ENCODE data around the gene ZYG11B. TPM values are rescaled to one million over a fixed set of nuclear protein-coding genes. Genes with fewer than 3 reads are reported as not detected.
"Not testable (repeated sequence)": the region's sequence is repeated elsewhere in the genome, so short reads cannot be mapped to it uniquely, and the experiment has no call there.

The ZYG11B gene
- total and polyA plus RNA-seq, 7 experiments from 2014 or later: 14.2 to 26.8 (median 17.9) TPM

- DNase-seq (no peak), ATAC-seq (no peak)
- CTCF ChIA-PET: no interaction called here
- no peak overlapping the region for H3K4me3 ChIP-seq (ENCODE audit: low read length)
- no peak overlapping the region for H3K4me3 Mint-ChIP-seq
- no peak overlapping the region for H3K27ac ChIP-seq (ENCODE audit: low read depth, low read length)
- no peaks in the 10 kb centered on the region for H3K27me3 Mint-ChIP-seq
- H3K9me3 ChIP-seq (ENCODE audit: control insufficient read depth in 2 of 3, low read length in 3 of 3): no peaks in the 10 kb centered on the region
- POLR2A ChIA-PET: no interaction called here
- intact Hi-C loops (cut with micrococcal nuclease): loop anchor here in 1 of 2 donors (10.0 kb wide), 1 partner anchor 789 kb away; no protein-coding TSS in a partner anchor
- H3K27ac Mint-ChIP-seq: peak overlapping the region in 6 of 9 donors; percentile 8 to 68 (median 26)
- H3K36me3 Mint-ChIP-seq: peaks cover 0 to 22% (median 19%) of the 10 kb centered on the region in 5 donors
- H3K4me1 Mint-ChIP-seq: peaks cover 6 to 28% (median 13%) of the 10 kb centered on the region in 7 donors
- H3K9me3 Mint-ChIP-seq: no peaks in the 10 kb centered on the region
- H3K36me3 ChIP-seq (ENCODE audit: control insufficient read depth in 2 of 3, insufficient read depth in 3 of 3, low read length in 3 of 3): no peaks in the 10 kb centered on the region
- H3K27me3 ChIP-seq (ENCODE audit: control insufficient read depth in 2 of 2, insufficient read depth in 2 of 2, low read length in 2 of 2): no peaks in the 10 kb centered on the region
- peaks cover 4 to 6% of the 10 kb centered on the region in 2 donors for H3K4me1 ChIP-seq (ENCODE audit: control insufficient read depth in 2 of 2, insufficient read depth in 2 of 2, low read length in 2 of 2)
Observed at GRCh38 chr1:52683367-52683940, 42.8 kb upstream of the ZYG11B start.

DNA sequence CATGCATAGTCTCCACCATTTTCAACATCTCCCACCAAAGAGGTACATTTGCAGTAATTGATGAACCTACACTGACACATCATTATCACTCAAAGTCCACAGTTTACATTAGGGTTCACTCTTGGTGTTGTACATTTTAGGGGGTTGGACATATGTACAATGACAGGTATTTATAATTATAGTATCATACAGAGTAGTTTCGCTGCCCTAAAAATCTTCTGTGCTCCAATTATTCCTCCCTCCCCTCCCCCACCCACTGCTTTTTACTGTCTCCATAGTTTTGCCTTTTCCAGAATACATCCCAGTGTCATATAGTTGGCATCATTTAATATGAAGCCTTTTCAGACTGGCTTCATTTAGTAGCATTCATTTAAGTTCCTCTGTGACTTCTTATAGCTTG, 41.7 kb upstream of the ZYG11B start:
- H3K36me3 ChIP-seq (ENCODE audit: control insufficient read depth in 2 of 3, insufficient read depth in 3 of 3, low read length in 3 of 3): no peaks in the 10 kb centered on the region
- POLR2A ChIA-PET: no interaction called here
- DNase-seq (no peak), ATAC-seq (no peak)
- no peak overlapping the region for H3K27ac ChIP-seq (ENCODE audit: low read depth, low read length)
- CTCF ChIA-PET: no interaction called here
- H3K4me1 Mint-ChIP-seq: peaks cover 6 to 28% (median 13%) of the 10 kb centered on the region in 7 donors
- H3K9me3 Mint-ChIP-seq: no peaks in the 10 kb centered on the region
- intact Hi-C loops (cut with micrococcal nuclease): loop anchor here in 1 of 2 donors (10.0 kb wide), 1 partner anchor 790 kb away; no protein-coding TSS in a partner anchor
- H3K27me3 Mint-ChIP-seq: no peaks in the 10 kb centered on the region
- H3K4me1 ChIP-seq (ENCODE audit: control insufficient read depth in 2 of 2, insufficient read depth in 2 of 2, low read length in 2 of 2): peaks cover 4 to 6% of the 10 kb centered on the region in 2 donors
- peaks cover 0 to 22% (median 19%) of the 10 kb centered on the region in 5 donors for H3K36me3 Mint-ChIP-seq
- no peak overlapping the region for H3K4me3 ChIP-seq (ENCODE audit: low read length)
- H3K4me3 Mint-ChIP-seq: no peak overlapping the region
- H3K9me3 ChIP-seq (ENCODE audit: control insufficient read depth in 2 of 3, low read length in 3 of 3): no peaks in the 10 kb centered on the region
- H3K27me3 ChIP-seq (ENCODE audit: control insufficient read depth in 2 of 2, insufficient read depth in 2 of 2, low read length in 2 of 2): no peaks in the 10 kb centered on the region
- peak overlapping the region in 7 of 9 donors; percentile 21 to 88 (median 80) for H3K27ac Mint-ChIP-seq

DNA sequence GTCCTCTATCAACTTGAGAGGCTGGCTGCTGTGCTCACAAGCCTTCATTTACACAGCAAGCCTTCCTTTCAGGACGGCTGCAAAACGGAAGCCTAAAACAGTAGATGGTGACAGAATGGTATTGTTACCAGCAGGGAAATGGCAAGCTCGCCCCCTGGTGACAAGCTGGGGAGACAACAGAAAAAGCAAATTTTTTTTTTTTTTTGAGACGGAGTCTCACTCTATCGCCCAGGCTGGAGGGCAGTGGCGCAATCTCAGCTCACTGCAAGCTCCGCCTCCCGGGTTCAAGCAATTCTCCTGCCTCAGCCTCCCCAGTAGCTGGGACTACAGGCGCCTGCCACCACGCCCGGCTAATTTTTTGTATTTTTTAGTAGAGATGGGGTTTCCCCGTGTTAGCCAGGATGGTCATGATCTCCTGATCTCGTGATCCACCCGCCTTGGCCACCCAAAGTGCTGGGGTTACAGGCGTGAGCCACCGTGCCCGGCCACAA, 39.9 kb upstream of the ZYG11B start:
- H3K27me3 Mint-ChIP-seq; H3K4me3 ChIP-seq (ENCODE audit: low read length); H3K27me3 ChIP-seq (ENCODE audit: control insufficient read depth in 2 of 2, insufficient read depth in 2 of 2, low read length in 2 of 2); H3K9me3 ChIP-seq (ENCODE audit: control insufficient read depth in 2 of 3, low read length in 3 of 3); H3K36me3 ChIP-seq (ENCODE audit: control insufficient read depth in 2 of 3, insufficient read depth in 3 of 3, low read length in 3 of 3); H3K4me1 ChIP-seq (ENCODE audit: control insufficient read depth in 2 of 2, insufficient read depth in 2 of 2, low read length in 2 of 2); H3K9me3 Mint-ChIP-seq: not testable (repeated sequence)
- ChIA-PET POLR2A (interaction anchor here (0.6 to 1.8 kb wide), 8 partner anchors 53 to 546 kb away, joined by 3 to 6 read pairs (median 5); partner anchors contain the start of genes GPX7, SHISAL2A and TUT4), CTCF (interaction anchor here (0.7 to 1.5 kb wide), 12 partner anchors 10 to 366 kb away, joined by 3 to 6 read pairs (median 4); partner anchors contain the start of genes ORC1 and PRPF38A)
- peak; percentile 99 for ATAC-seq
- intact Hi-C loops (cut with micrococcal nuclease): loop anchor here (1.0 to 10.0 kb wide), 17 partner anchors 17 to 792 kb away; partner anchors contain the start of genes CC2D1B (in 2 of the 2), GPX7 (in 2 of the 2), ORC1 (in 2 of the 2) and PRPF38A (in 2 of the 2)
- Mint-ChIP-seq H3K4me1 (peaks cover 3 to 24% (median 13%) of the 10 kb centered on the region in 7 donors), H3K36me3 (peaks cover 0 to 23% (median 16%) of the 10 kb centered on the region in 5 donors), H3K4me3 (peak overlapping the region in 6 of 10 donors; percentile 5 to 34 (median 23)), H3K27ac (peak overlapping the region; percentile 55 to 91 (median 79))
- DNase-seq: peak; percentile 58 to 89 (median 84)
- H3K27ac ChIP-seq (ENCODE audit: low read depth, low read length): peak overlapping the region; percentile 54

- ChIA-PET CTCF (interaction anchor here (0.7 to 1.5 kb wide), 8 partner anchors 10 to 366 kb away, joined by 3 to 6 read pairs (median 4); partner anchors contain the start of genes ORC1 and PRPF38A), POLR2A (interaction anchor here (1.1 to 1.8 kb wide), 4 partner anchors 54 to 380 kb away, joined by 3 to 6 read pairs (median 5); partner anchors contain the start of genes SHISAL2A and TUT4)
- Mint-ChIP-seq H3K27ac (peak overlapping the region in 6 of 9 donors; percentile 48 to 87 (median 64)), H3K4me3 (no peak overlapping the region), H3K9me3 (no peaks in the 10 kb centered on the region), H3K27me3 (no peaks in the 10 kb centered on the region), H3K36me3 (peaks cover 0 to 26% (median 19%) of the 10 kb centered on the region in 5 donors), H3K4me1 (peaks cover 3 to 26% (median 13%) of the 10 kb centered on the region in 7 donors)
- intact Hi-C loops (cut with micrococcal nuclease): loop anchor here (1.0 to 10.0 kb wide), 17 partner anchors 16 to 792 kb away; partner anchors contain the start of genes CC2D1B (in 2 of the 2), GPX7 (in 2 of the 2), ORC1 (in 2 of the 2) and PRPF38A (in 2 of the 2)
- Histone ChIP-seq H3K36me3 (ENCODE audit: control insufficient read depth in 2 of 3, insufficient read depth in 3 of 3, low read length in 3 of 3) (peaks cover 0 to 2% (median 0%) of the 10 kb centered on the region in 3 experiments), H3K4me1 (ENCODE audit: control insufficient read depth in 2 of 2, insufficient read depth in 2 of 2, low read length in 2 of 2) (peaks cover 4 to 6% of the 10 kb centered on the region in 2 donors), H3K4me3 (ENCODE audit: low read length) (no peak overlapping the region), H3K27ac (ENCODE audit: low read depth, low read length) (no peak overlapping the region), H3K9me3 (ENCODE audit: control insufficient read depth in 2 of 3, low read length in 3 of 3) (no peaks in the 10 kb centered on the region), H3K27me3 (ENCODE audit: control insufficient read depth in 2 of 2, insufficient read depth in 2 of 2, low read length in 2 of 2) (no peaks in the 10 kb centered on the region)
- ATAC-seq (no peak), DNase-seq (no peak)
Observed at GRCh38 chr1:52686830-52687229, 39.4 kb upstream of the ZYG11B start.

DNA sequence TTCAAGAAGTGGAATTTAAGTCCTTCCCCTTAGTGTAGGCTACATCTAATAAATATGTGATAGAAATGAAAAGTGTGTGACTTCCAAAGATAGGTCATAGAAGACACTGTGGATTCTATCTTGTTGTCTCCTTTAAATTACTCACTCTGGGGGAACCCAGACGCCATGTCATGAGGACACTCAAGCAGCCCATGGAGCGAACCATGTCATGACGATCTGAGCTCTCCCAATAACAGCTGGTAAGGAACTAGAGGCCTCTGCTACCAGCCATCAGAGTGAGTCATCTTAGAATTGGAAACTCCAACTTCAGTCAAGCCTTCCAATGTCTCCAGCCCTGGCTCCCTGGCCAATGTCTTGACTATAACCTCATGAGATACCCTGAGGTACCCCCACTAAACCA, 34.4 kb upstream of the ZYG11B start:
- Mint-ChIP-seq H3K4me3 (no peak overlapping the region), H3K9me3 (no peaks in the 10 kb centered on the region), H3K4me1 (peaks cover 0 to 21% (median 4%) of the 10 kb centered on the region in 7 donors), H3K36me3 (peaks cover 6 to 26% (median 17%) of the 10 kb centered on the region in 5 donors), H3K27ac (peak overlapping the region in 1 of 9 donors; percentile 25), H3K27me3 (no peaks in the 10 kb centered on the region)
- intact Hi-C loops (cut with micrococcal nuclease): no loop called here
- no peak for DNase-seq
- ChIA-PET POLR2A (no interaction called here), CTCF (interaction anchor here (0.7 kb wide), 1 partner anchor 46 kb away, joined by 4 read pairs; no protein-coding TSS in a partner anchor)
- Histone ChIP-seq H3K4me1 (ENCODE audit: control insufficient read depth in 2 of 2, insufficient read depth in 2 of 2, low read length in 2 of 2) (no peaks in the 10 kb centered on the region), H3K4me3 (ENCODE audit: low read length) (no peak overlapping the region), H3K27me3 (ENCODE audit: control insufficient read depth in 2 of 2, insufficient read depth in 2 of 2, low read length in 2 of 2) (no peaks in the 10 kb centered on the region), H3K36me3 (ENCODE audit: control insufficient read depth in 2 of 3, insufficient read depth in 3 of 3, low read length in 3 of 3) (peaks cover 0 to 14% (median 0%) of the 10 kb centered on the region in 3 experiments), H3K9me3 (ENCODE audit: control insufficient read depth in 2 of 3, low read length in 3 of 3) (no peaks in the 10 kb centered on the region), H3K27ac (ENCODE audit: low read depth, low read length) (no peak overlapping the region)
- no peak for ATAC-seq

DNA sequence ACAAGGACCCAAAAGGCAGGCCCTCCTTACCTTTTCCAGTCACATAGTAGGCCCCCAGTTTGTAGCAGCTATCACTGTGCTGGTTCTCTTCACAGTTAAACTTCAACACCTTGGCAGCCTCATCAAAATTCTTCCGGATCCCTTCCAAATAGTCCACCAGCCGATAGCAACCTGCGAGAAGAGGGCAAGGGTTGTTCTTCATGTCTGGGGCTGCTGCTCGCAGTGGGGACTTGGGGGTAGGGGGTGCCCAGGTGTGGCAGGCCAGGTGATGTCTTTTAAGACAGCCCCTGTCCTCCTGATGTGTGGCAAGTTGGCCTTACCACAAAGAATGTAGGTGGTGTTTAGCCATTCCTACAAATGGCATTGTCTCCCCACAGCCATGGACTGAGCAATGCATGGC, 33.6 kb upstream of the ZYG11B start:
- H3K27me3 ChIP-seq (ENCODE audit: control insufficient read depth in 2 of 2, insufficient read depth in 2 of 2, low read length in 2 of 2): no peaks in the 10 kb centered on the region
- H3K27ac Mint-ChIP-seq: peak overlapping the region in 1 of 9 donors; percentile 59
- H3K9me3 ChIP-seq (ENCODE audit: control insufficient read depth in 2 of 3, low read length in 3 of 3): no peaks in the 10 kb centered on the region
- H3K27ac ChIP-seq (ENCODE audit: low read depth, low read length): no peak overlapping the region
- H3K9me3 Mint-ChIP-seq: no peaks in the 10 kb centered on the region
- H3K4me1 ChIP-seq (ENCODE audit: control insufficient read depth in 2 of 2, insufficient read depth in 2 of 2, low read length in 2 of 2): no peaks in the 10 kb centered on the region
- POLR2A ChIA-PET: no interaction called here
- peaks cover 5 to 28% (median 9%) of the 10 kb centered on the region in 7 donors for H3K4me1 Mint-ChIP-seq
- H3K36me3 Mint-ChIP-seq: peaks cover 6 to 20% (median 17%) of the 10 kb centered on the region in 5 donors
- CTCF ChIA-PET: no interaction called here
- DNase-seq (no peak), ATAC-seq (no peak)
- H3K36me3 ChIP-seq (ENCODE audit: control insufficient read depth in 2 of 3, insufficient read depth in 3 of 3, low read length in 3 of 3): peaks cover 0 to 14% (median 0%) of the 10 kb centered on the region in 3 experiments
- no peak overlapping the region for H3K4me3 Mint-ChIP-seq
- no peak overlapping the region for H3K4me3 ChIP-seq (ENCODE audit: low read length)
- H3K27me3 Mint-ChIP-seq: no peaks in the 10 kb centered on the region
- intact Hi-C loops (cut with micrococcal nuclease): no loop called here

Data from naive thymus-derived CD4-positive, alpha-beta T cell (primary cell).